Measurements from ENCODE around the gene ADCY2.

ADCY2 gene

GRCh38 chr5:7445068-7445467, 49.1 kb downstream of the ADCY2 start:
- Histone ChIP-seq H3K27me3 (ENCODE audit: control insufficient read depth, insufficient read depth, low read length) (no peaks in the 10 kb centered on the region), H3K9ac (ENCODE audit: low read depth, low read length) (no peak overlapping the region), H3K36me3 (ENCODE audit: control insufficient read depth, insufficient read depth, low read length) (no peaks in the 10 kb centered on the region)

GRCh38 chr5:7445831-7446230, 49.9 kb downstream of the ADCY2 start:
- Histone ChIP-seq H3K27me3 (ENCODE audit: control insufficient read depth, insufficient read depth, low read length) (no peaks in the 10 kb centered on the region), H3K36me3 (ENCODE audit: control insufficient read depth, insufficient read depth, low read length) (no peaks in the 10 kb centered on the region), H3K4me1 (ENCODE audit: control insufficient read depth, insufficient read depth, low read length) (no peaks in the 10 kb centered on the region), H3K9ac (ENCODE audit: low read depth, low read length) (no peak overlapping the region), H3K4me3 (ENCODE audit: low read depth, low read length) (no peak overlapping the region), H3K9me3 (ENCODE audit: control insufficient read depth, insufficient read depth, low read length) (no peaks in the 10 kb centered on the region), H3K27ac (ENCODE audit: low read depth, low read length) (no peak overlapping the region)

More at GRCh38 chr5:7445068-7445467, 49.1 kb downstream of the ADCY2 start:
- no peak overlapping the region for H3K27ac ChIP-seq (ENCODE audit: low read depth, low read length)
- no peak overlapping the region for H3K4me3 ChIP-seq (ENCODE audit: low read depth, low read length)
- H3K9me3 ChIP-seq (ENCODE audit: control insufficient read depth, insufficient read depth, low read length) = no peaks in the 10 kb centered on the region
- H3K4me1 ChIP-seq (ENCODE audit: control insufficient read depth, insufficient read depth, low read length) = no peaks in the 10 kb centered on the region

GRCh38 chr5:7446913-7447312, 51.0 kb downstream of the ADCY2 start:
- Histone ChIP-seq H3K4me1 (ENCODE audit: control insufficient read depth, insufficient read depth, low read length) (no peaks in the 10 kb centered on the region), H3K27me3 (ENCODE audit: control insufficient read depth, insufficient read depth, low read length) (no peaks in the 10 kb centered on the region), H3K36me3 (ENCODE audit: control insufficient read depth, insufficient read depth, low read length) (no peaks in the 10 kb centered on the region; the same call in 1 of the 2 replicates), H3K27ac (ENCODE audit: low read depth, low read length) (no peak overlapping the region), H3K4me3 (ENCODE audit: low read depth, low read length) (no peak overlapping the region), H3K9ac (ENCODE audit: low read depth, low read length) (no peak overlapping the region), H3K9me3 (ENCODE audit: control insufficient read depth, insufficient read depth, low read length) (no peaks in the 10 kb centered on the region)

- H3K36me3 ChIP-seq (ENCODE audit: control insufficient read depth, insufficient read depth, low read length) = no peaks in the 10 kb centered on the region; the same call in 1 of the 2 replicates
- H3K4me3 ChIP-seq (ENCODE audit: low read depth, low read length) = no peak overlapping the region
- no peaks in the 10 kb centered on the region for H3K9me3 ChIP-seq (ENCODE audit: control insufficient read depth, insufficient read depth, low read length)
- H3K27me3 ChIP-seq (ENCODE audit: control insufficient read depth, insufficient read depth, low read length) = no peaks in the 10 kb centered on the region
- H3K27ac ChIP-seq (ENCODE audit: low read depth, low read length) = no peak overlapping the region
- H3K4me1 ChIP-seq (ENCODE audit: control insufficient read depth, insufficient read depth, low read length) = no peaks in the 10 kb centered on the region
- H3K9ac ChIP-seq (ENCODE audit: low read depth, low read length) = no peak overlapping the region
Observed at GRCh38 chr5:7453947-7454346, 58.0 kb downstream of the ADCY2 start.

GRCh38 chr5:7456206-7456605, 60.3 kb downstream of the ADCY2 start:
- no peaks in the 10 kb centered on the region for H3K4me1 ChIP-seq (ENCODE audit: control insufficient read depth, insufficient read depth, low read length)
- no peaks in the 10 kb centered on the region; the same call in 1 of the 2 replicates for H3K36me3 ChIP-seq (ENCODE audit: control insufficient read depth, insufficient read depth, low read length)
- H3K27me3 ChIP-seq (ENCODE audit: control insufficient read depth, insufficient read depth, low read length) = no peaks in the 10 kb centered on the region
- H3K9ac ChIP-seq (ENCODE audit: low read depth, low read length) = no peak overlapping the region
- H3K9me3 ChIP-seq (ENCODE audit: control insufficient read depth, insufficient read depth, low read length) = no peaks in the 10 kb centered on the region
- no peak overlapping the region for H3K4me3 ChIP-seq (ENCODE audit: low read depth, low read length)
- no peak overlapping the region for H3K27ac ChIP-seq (ENCODE audit: low read depth, low read length)

GRCh38 chr5:7461371-7461770, 65.4 kb downstream of the ADCY2 start:
- Histone ChIP-seq H3K4me1 (ENCODE audit: control insufficient read depth, insufficient read depth, low read length) (peaks cover 22% of the 10 kb centered on the region), H3K4me3 (ENCODE audit: low read depth, low read length) (no peak overlapping the region), H3K9ac (ENCODE audit: low read depth, low read length) (no peak overlapping the region), H3K27ac (ENCODE audit: low read depth, low read length) (no peak overlapping the region), H3K9me3 (ENCODE audit: control insufficient read depth, insufficient read depth, low read length) (no peaks in the 10 kb centered on the region), H3K27me3 (ENCODE audit: control insufficient read depth, insufficient read depth, low read length) (no peaks in the 10 kb centered on the region), H3K36me3 (ENCODE audit: control insufficient read depth, insufficient read depth, low read length) (no peaks in the 10 kb centered on the region)

GRCh38 chr5:7462758-7463157, 66.8 kb downstream of the ADCY2 start:
- no peaks in the 10 kb centered on the region for H3K9me3 ChIP-seq (ENCODE audit: control insufficient read depth, insufficient read depth, low read length)
- peaks cover 26% of the 10 kb centered on the region for H3K4me1 ChIP-seq (ENCODE audit: control insufficient read depth, insufficient read depth, low read length)
- H3K4me3 ChIP-seq (ENCODE audit: low read depth, low read length) = no peak overlapping the region
- no peaks in the 10 kb centered on the region for H3K36me3 ChIP-seq (ENCODE audit: control insufficient read depth, insufficient read depth, low read length)
- H3K27me3 ChIP-seq (ENCODE audit: control insufficient read depth, insufficient read depth, low read length) = no peaks in the 10 kb centered on the region
- H3K9ac ChIP-seq (ENCODE audit: low read depth, low read length) = no peak overlapping the region
- no peak overlapping the region for H3K27ac ChIP-seq (ENCODE audit: low read depth, low read length)

- no peak overlapping the region for H3K27ac ChIP-seq (ENCODE audit: low read depth, low read length)
- H3K27me3 ChIP-seq (ENCODE audit: control insufficient read depth, insufficient read depth, low read length) = no peaks in the 10 kb centered on the region
- no peaks in the 10 kb centered on the region for H3K9me3 ChIP-seq (ENCODE audit: control insufficient read depth, insufficient read depth, low read length)
- H3K4me1 ChIP-seq (ENCODE audit: control insufficient read depth, insufficient read depth, low read length) = peaks cover 26% of the 10 kb centered on the region
- no peak overlapping the region for H3K4me3 ChIP-seq (ENCODE audit: low read depth, low read length)
- no peak overlapping the region for H3K9ac ChIP-seq (ENCODE audit: low read depth, low read length)
- no peaks in the 10 kb centered on the region for H3K36me3 ChIP-seq (ENCODE audit: control insufficient read depth, insufficient read depth, low read length)
Observed at GRCh38 chr5:7464182-7464581, 68.2 kb downstream of the ADCY2 start.

GRCh38 chr5:7467179-7467578, 71.2 kb downstream of the ADCY2 start:
- Histone ChIP-seq H3K4me1 (ENCODE audit: control insufficient read depth, insufficient read depth, low read length) (peaks cover 26% of the 10 kb centered on the region), H3K4me3 (ENCODE audit: low read depth, low read length) (no peak overlapping the region), H3K9ac (ENCODE audit: low read depth, low read length) (no peak overlapping the region), H3K27ac (ENCODE audit: low read depth, low read length) (no peak overlapping the region), H3K36me3 (ENCODE audit: control insufficient read depth, insufficient read depth, low read length) (no peaks in the 10 kb centered on the region), H3K27me3 (ENCODE audit: control insufficient read depth, insufficient read depth, low read length) (no peaks in the 10 kb centered on the region), H3K9me3 (ENCODE audit: control insufficient read depth, insufficient read depth, low read length) (peaks cover 14% of the 10 kb centered on the region)

- no peaks in the 10 kb centered on the region for H3K27me3 ChIP-seq (ENCODE audit: control insufficient read depth, insufficient read depth, low read length)
- peaks cover 14% of the 10 kb centered on the region for H3K9me3 ChIP-seq (ENCODE audit: control insufficient read depth, insufficient read depth, low read length)
Observed at GRCh38 chr5:7468742-7469141, 72.8 kb downstream of the ADCY2 start.

GRCh38 chr5:7471710-7472109, 75.8 kb downstream of the ADCY2 start:
- H3K4me3 ChIP-seq (ENCODE audit: low read depth, low read length) = no peak overlapping the region
- no peak overlapping the region for H3K27ac ChIP-seq (ENCODE audit: low read depth, low read length)

More at GRCh38 chr5:7468742-7469141, 72.8 kb downstream of the ADCY2 start:
- Histone ChIP-seq H3K27ac (ENCODE audit: low read depth, low read length) (no peak overlapping the region), H3K4me1 (ENCODE audit: control insufficient read depth, insufficient read depth, low read length) (peaks cover 25% of the 10 kb centered on the region), H3K4me3 (ENCODE audit: low read depth, low read length) (no peak overlapping the region), H3K9ac (ENCODE audit: low read depth, low read length) (no peak overlapping the region), H3K36me3 (ENCODE audit: control insufficient read depth, insufficient read depth, low read length) (no peaks in the 10 kb centered on the region)

GRCh38 chr5:7473115-7473514, 77.2 kb downstream of the ADCY2 start:
- Histone ChIP-seq H3K27ac (ENCODE audit: low read depth, low read length) (peak overlapping the region; percentile 94), H3K9me3 (ENCODE audit: control insufficient read depth, insufficient read depth, low read length) (peaks cover 14% of the 10 kb centered on the region), H3K4me1 (ENCODE audit: control insufficient read depth, insufficient read depth, low read length) (peaks cover 26% of the 10 kb centered on the region), H3K27me3 (ENCODE audit: control insufficient read depth, insufficient read depth, low read length) (no peaks in the 10 kb centered on the region), H3K4me3 (ENCODE audit: low read depth, low read length) (no peak overlapping the region), H3K36me3 (ENCODE audit: control insufficient read depth, insufficient read depth, low read length) (no peaks in the 10 kb centered on the region), H3K9ac (ENCODE audit: low read depth, low read length) (no peak overlapping the region; the same call in 1 of the 2 replicates)

More at GRCh38 chr5:7471710-7472109, 75.8 kb downstream of the ADCY2 start:
- Histone ChIP-seq H3K36me3 (ENCODE audit: control insufficient read depth, insufficient read depth, low read length) (no peaks in the 10 kb centered on the region), H3K9me3 (ENCODE audit: control insufficient read depth, insufficient read depth, low read length) (peaks cover 14% of the 10 kb centered on the region), H3K9ac (ENCODE audit: low read depth, low read length) (no peak overlapping the region), H3K27me3 (ENCODE audit: control insufficient read depth, insufficient read depth, low read length) (no peaks in the 10 kb centered on the region), H3K4me1 (ENCODE audit: control insufficient read depth, insufficient read depth, low read length) (peaks cover 31% of the 10 kb centered on the region)

Data from HUES48 (cell line).